Hepatocyte (in vitro differentiated cells): ENCODE measurements around the gene UNC93B1.
"Not testable (repeated sequence)": the region's sequence is repeated elsewhere in the genome, so short reads cannot be mapped to it uniquely, and the experiment has no call there.

Experiments
- EZH2 ChIP-seq: fragments of 200-600 bp; sonication (generic); IDR thresholded peaks from 2 replicates; pipeline ENCODE4 v1.6.1; 2016; ENCODE audit warnings: antibody characterized with exemption, mild to moderate bottlenecking, borderline replicate concordance
- EZH2phosphoT487 ChIP-seq: fragments of 200-600 bp; sonication (generic); IDR thresholded peaks from one replicate; pipeline ENCODE4 v1.6.1; 2018; ENCODE audit warnings: antibody characterized with exemption, mild to moderate bottlenecking, low read depth, moderate library complexity; ENCODE audit not compliant: unreplicated experiment, severe bottlenecking
- TF ChIP-seq, protein P1 (sequence below): fragments of 200-600 bp; sonication (generic); IDR thresholded peaks from 2 replicates; pipeline ENCODE4 v1.5.1; 2016; ENCODE audit warnings: antibody characterized with exemption, mild to moderate bottlenecking; ENCODE audit not compliant: poor library complexity

DNA sequence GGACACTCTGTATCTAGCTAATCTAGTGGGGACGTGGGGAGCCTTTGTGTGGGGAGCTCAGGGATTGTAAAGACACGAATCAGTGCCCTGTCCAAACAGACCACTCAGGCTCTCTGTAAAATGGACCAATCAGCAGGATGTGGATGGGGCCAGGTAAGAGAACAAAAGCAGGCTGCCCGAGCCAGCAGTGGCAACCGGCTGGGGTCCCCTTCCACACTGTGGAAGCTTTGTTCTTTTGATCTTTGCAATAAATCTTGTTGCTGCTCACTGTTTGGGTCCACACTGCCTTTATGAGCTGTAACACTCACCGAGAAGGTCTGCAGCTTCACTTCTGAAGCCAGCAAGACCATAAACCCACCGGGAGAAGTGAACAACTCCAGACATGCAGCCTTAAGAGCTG lies 40.0 kb downstream of the UNC93B1 start:
- TF ChIP-seq, protein P1, sequence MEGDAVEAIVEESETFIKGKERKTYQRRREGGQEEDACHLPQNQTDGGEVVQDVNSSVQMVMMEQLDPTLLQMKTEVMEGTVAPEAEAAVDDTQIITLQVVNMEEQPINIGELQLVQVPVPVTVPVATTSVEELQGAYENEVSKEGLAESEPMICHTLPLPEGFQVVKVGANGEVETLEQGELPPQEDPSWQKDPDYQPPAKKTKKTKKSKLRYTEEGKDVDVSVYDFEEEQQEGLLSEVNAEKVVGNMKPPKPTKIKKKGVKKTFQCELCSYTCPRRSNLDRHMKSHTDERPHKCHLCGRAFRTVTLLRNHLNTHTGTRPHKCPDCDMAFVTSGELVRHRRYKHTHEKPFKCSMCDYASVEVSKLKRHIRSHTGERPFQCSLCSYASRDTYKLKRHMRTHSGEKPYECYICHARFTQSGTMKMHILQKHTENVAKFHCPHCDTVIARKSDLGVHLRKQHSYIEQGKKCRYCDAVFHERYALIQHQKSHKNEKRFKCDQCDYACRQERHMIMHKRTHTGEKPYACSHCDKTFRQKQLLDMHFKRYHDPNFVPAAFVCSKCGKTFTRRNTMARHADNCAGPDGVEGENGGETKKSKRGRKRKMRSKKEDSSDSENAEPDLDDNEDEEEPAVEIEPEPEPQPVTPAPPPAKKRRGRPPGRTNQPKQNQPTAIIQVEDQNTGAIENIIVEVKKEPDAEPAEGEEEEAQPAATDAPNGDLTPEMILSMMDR, result not testable (repeated sequence)
- TF ChIP-seq EZH2phosphoT487, EZH2: not testable (repeated sequence)
